HG02852 (cell line): ENCODE data around the gene PHOX2B.

Experiments used
- ATAC-seq: cut with Tn5 transposase; IDR thresholded peaks from one replicate; pipeline ENCODE4 v1.9.1; 2021; ENCODE audit warnings: mild to moderate bottlenecking, moderate library complexity; ENCODE audit not compliant: unreplicated experiment

PHOX2B gene

GRCh38 chr4:41748571-41749475, at the start of gene PHOX2B:
TSS of gene PHOX2B (minus strand) at chr4:41748725. CDS start at chr4:41748610, 115 bp downstream.
- ATAC-seq = no peak

GRCh38 chr4:41797260-41797659, 48.7 kb upstream of the PHOX2B start:
- no peak for ATAC-seq

GRCh38 chr4:41796545-41797210, 48.2 kb upstream of the PHOX2B start:
- no peak for ATAC-seq

- no peak for ATAC-seq
These were observed 47.4 kb upstream of the PHOX2B start for GRCh38 chr4:41795796-41796385.

- no peak for ATAC-seq
These were observed 43.6 kb upstream of the PHOX2B start for GRCh38 chr4:41792166-41792565.

- ATAC-seq = no peak
These were observed 43.0 kb upstream of the PHOX2B start for GRCh38 chr4:41791557-41791956.

GRCh38 chr4:41787931-41788330, 39.4 kb upstream of the PHOX2B start:
- no peak for ATAC-seq

- no peak for ATAC-seq
These were observed 37.1 kb upstream of the PHOX2B start for GRCh38 chr4:41785665-41786064.

- no peak for ATAC-seq
These were observed 35.9 kb upstream of the PHOX2B start for GRCh38 chr4:41784191-41784979.

GRCh38 chr4:41776466-41776865, 27.9 kb upstream of the PHOX2B start:
- ATAC-seq = no peak

GRCh38 chr4:41763729-41764128, 15.2 kb upstream of the PHOX2B start:
- ATAC-seq = no peak

GRCh38 chr4:41758884-41759283, 10.4 kb upstream of the PHOX2B start:
- no peak for ATAC-seq

- no peak for ATAC-seq
These were observed 9.1 kb upstream of the PHOX2B start for GRCh38 chr4:41757521-41758156.

GRCh38 chr4:41753942-41754341, 5.4 kb upstream of the PHOX2B start:
- ATAC-seq = no peak

- ATAC-seq = no peak
These were observed 3.7 kb upstream of the PHOX2B start for GRCh38 chr4:41752081-41752836.

GRCh38 chr4:41751449-41752061, 3.0 kb upstream of the PHOX2B start:
- ATAC-seq = no peak

GRCh38 chr4:41750626-41751448, 2.3 kb upstream of the PHOX2B start:
- no peak for ATAC-seq

GRCh38 chr4:41750121-41750625, 1.6 kb upstream of the PHOX2B start:
- no peak for ATAC-seq
